Activated naive CD4-positive, alpha-beta T cell (primary cell): Measurements from ENCODE around the gene STING1.
"Not testable (repeated sequence)": the region's sequence is repeated elsewhere in the genome, so short reads cannot be mapped to it uniquely, and the experiment has no call there.

ENCODE experiments used
- DNase-seq, 4 experiments: peaks; one replicate each; lab custom pipeline; 2025; lab: John Stamatoyannopoulos, UW

Gene STING1

DNA sequence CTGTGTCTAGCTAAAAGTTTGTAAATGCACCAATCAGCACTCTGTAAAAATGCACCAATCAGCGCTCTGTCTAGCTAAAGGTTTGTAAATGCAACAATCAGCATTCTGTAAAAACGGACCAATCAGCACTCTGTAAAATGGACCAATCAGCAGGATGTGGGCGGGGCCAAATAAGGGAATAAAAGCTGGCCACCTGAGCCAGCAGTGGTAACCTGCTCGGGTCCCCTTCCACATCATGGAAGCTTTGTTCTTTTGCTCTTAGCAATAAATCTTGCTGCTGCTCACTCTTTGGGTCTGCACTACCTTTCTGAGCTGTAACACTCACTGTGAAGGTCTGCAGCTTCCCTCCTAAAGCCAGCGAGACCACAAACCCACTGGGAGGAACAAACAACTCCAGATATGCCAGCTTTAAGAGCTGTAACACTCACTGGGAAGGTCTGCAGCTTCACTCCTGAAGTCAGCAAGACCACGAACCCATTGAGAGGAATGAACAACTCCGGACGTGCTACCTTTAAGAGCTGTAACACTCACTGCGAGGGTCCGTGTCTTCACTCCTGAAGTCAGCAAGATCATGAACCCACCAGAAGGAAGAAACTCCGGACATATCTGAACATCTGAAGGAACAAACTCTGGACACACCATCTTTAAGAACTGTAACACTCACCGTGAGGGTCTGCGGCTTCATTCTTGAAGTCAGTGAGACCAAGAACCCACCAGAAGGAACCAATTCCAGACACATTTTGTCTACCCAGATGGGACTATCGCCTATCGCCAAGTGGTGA is 20.7 kb upstream of the STING1 start:
- not testable (repeated sequence) for DNase-seq

DNA sequence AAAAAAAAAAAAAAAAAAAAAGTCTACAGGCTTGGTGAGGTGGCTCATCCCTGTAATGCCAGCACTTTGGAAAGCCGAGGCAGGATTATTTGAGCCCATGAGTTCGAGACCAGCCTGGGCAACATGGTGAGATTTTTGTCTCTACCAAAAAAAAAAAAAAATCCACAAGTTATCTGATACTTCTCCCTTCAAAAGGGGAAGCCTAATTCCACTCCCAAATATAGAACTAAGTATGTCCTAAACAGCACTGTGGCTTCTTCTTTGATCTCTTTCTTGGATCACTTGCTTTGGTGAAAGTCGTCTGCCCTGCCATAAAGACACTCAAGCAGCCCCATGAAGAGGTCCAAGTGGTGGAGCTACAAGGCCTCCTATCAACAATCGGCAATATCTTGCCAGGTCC is 18.8 kb upstream of the STING1 start:
- DNase-seq = no peak

DNA sequence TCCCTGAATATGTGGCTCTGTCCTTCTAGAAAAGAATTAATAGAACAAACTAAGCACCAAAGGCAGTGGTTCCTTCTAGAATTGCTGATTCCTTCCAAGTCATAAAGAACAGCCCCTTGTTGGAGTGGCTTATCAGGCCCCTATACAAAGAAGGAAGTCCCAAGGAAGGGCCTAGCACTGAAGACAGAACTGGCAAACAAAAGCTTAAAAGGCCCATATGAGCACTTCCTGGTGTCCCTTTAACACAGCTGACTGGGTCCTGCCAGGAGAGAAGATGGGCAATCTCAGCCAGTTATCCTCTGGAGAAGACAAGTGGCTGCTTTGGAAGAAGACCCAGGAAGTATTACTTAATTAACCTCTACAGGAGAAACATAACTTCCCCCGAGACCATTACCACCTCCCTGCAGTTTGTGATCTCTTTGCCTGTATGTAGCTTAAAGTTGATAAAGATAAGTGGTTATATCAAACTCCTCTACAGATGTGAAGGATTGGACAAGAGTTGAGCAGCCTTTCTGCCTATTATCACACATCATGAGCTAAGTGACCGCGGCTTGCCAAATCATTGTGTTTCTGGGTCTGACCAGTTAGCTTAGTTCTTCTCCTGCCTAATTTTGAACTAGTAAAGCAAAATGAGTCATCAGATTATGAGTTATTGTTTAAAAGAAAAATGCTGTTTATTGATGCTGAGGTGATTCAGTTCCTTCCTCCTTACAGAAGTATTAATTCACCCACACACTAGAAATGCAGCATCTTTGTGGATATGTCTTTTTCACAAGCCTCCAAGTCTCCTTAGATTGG is 13.3 kb upstream of the STING1 start:
- no peak for DNase-seq

DNA sequence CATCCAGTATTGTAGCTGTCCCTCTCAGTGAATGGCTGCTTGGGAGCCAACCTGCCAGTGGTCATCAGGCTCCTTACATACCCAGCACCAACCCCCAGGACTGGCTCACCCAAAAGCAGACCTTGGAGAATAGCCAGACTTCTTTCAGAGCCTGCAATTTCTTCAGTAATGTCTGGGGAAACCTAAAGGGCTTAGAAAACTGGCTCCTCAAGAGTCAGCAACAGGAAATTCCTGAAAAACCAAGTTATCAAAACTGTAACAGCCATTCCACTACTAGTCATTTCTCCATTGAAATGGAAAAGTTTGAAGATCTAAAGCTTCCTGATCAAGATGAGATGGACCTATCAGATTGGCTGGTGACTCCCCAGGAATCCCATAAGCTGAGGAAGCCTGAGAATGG is 12.3 kb upstream of the STING1 start:
- DNase-seq = no peak

DNA sequence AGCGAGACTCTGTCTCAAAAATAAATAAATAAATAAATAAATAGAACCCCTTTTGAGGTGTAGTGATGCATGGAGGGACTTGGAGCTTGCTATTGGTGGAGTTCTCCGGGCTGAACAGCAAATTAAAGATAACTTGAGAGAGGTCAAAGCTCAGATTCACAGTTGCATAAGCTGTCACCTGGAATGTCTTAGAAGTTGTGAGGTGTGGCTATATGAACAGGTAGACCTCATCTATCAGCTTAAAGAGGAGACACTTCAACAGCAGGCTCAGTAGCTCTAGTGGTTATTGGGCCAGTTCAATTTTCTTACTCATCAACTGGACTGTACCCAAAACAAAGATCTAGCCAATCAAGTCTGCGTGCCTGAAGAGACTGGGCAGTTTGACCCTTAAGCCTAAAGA is 11.7 kb upstream of the STING1 start:
- DNase-seq = no peak

DNA sequence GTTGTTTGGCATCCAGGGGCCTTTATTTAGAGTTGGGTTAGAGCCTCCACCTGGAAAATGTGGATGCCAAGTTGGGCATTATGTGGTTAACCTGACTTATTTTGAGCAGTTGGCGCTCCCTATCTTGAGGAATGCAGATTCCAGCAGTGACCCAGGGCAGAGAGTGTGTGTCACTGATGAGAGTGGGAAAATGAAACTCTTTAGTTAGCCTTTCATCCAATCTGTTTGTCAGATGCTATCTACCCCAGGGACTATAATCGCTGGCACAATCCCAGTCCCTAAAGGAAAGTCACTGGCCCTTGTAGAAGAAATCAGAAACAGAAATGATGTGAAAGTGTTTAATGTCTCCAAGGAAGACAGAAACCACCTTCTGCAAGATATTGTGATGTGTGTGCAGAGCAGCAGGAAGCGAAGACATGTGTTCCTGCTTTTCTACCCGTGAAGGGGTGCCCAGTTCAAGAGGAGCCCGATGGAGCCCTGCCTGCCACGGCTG is 10.2 kb upstream of the STING1 start:
- no peak for DNase-seq

DNA sequence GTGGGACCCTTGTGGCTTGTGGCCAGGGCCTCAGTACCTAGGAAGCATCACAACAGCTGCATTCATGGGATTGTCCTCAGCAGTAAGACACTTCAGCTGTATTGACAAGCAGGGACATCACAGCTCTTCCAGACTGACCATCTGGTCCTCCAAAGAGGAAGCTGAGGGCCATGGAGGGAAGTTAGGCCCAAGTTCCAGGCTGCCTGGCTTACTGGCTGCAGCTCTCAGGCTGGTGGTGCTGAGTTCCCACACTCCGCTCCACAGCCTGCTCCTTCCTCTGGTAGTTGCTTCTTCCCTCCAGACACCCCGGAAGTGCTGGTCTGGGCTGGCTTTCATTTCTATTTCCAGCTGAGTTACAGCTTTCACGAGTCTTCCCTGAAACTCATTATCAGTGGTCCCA is 5.7 kb upstream of the STING1 start:
- no peak for DNase-seq

DNA sequence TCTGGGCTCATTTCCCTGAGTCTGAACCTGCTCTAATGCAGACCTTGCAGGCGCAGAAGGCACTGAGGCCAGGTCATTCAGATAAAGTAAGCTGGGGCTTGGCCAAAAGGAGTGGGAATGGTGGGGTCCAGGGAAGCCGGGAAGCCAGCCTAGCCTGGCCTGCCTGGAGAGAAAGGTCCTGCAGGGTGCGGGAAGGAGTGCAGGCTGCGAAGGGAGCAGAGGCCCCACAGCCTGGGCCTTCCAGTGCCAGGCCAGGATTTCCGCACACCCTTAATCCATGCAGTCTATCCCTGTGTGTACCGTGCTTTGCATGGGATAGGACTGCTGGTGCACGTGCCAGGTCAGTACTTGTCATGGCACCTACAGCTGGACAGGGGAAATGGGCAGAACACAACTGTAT is 3.6 kb upstream of the STING1 start:
- no peak for DNase-seq

DNA sequence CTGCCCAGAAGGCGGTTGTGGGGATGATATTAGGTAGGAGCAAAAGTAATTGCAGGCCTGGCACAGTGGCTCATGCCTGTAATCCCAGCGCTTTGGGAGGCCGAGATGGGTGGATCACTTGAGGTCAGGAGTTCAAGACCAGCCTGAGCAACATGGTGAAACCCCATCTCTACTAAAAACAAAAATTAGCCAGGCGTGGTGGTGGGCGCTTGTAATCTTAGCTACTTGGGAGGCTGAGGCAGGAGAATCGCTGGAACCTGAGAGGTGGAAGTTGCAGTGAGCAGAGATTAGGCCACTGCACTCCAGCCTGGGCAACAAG is 291 bp upstream of the STING1 start:
- DNase-seq = not testable (repeated sequence)

DNA sequence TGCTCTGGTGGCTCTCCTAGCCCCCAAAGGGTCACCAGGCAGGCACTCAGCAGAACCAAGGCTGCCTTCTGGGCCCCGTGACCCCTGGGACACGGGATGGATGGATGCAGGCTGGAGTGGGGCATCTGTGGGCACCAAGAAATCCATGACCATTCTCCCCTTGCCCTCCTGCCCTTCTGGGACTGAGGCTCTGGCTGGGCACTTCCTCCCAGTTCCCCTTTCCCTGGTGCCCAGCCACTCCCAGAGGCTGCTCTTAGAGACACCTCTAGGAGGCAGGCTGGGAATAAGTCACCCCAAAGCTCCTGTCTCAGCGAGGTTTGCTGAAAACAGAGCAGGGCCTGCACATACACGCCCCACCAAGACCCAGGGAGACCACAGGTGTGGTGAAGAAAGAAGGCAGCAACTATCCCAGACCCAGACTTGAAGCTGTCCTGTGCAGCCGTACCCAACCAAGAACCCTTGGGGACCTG is 943 bp downstream of the STING1 start:
- no peak for DNase-seq

DNA sequence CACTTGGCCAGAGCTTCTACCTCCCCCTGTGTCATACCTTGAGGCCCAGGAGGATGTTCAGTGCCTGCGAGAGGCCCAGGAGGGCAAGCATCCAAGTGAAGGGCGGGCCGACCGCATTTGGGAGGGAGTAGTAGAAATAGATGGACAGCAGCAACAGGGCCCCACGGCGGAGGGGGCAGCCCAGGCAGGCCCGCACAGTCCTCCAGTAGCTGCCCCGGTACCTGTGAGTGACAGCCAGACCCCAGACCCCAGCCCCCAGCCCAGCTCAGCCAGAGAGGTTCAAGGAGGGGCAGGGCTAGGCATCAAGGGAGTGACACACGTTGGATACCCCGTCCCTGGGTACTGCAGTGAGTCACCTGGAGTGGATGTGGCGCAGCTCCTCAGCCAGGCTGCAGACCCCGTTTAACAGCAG is 1.4 kb downstream of the STING1 start:
- peak in 1 of 4 experiments; percentile 18 for DNase-seq

DNA sequence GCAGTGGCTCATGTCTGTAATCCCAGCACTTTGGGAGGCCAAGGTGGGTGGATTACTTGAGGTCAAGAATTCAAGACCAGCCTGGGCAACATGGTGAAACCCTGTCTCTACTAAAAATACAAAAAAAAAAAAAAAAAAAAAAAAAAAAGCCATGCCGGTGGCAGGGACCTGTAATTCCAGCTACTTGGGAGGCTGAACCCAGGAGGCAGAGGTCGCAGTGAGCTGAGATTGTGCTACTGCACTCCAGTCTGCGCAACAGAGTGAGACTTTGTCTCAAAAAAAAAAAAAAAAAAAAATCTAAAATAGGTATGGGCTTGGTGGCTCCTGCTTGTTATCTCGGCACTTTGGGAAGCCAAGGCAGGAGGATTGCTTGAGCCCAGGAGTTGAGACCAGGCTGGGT is 2.8 kb downstream of the STING1 start:
- DNase-seq = not testable (repeated sequence)

DNA sequence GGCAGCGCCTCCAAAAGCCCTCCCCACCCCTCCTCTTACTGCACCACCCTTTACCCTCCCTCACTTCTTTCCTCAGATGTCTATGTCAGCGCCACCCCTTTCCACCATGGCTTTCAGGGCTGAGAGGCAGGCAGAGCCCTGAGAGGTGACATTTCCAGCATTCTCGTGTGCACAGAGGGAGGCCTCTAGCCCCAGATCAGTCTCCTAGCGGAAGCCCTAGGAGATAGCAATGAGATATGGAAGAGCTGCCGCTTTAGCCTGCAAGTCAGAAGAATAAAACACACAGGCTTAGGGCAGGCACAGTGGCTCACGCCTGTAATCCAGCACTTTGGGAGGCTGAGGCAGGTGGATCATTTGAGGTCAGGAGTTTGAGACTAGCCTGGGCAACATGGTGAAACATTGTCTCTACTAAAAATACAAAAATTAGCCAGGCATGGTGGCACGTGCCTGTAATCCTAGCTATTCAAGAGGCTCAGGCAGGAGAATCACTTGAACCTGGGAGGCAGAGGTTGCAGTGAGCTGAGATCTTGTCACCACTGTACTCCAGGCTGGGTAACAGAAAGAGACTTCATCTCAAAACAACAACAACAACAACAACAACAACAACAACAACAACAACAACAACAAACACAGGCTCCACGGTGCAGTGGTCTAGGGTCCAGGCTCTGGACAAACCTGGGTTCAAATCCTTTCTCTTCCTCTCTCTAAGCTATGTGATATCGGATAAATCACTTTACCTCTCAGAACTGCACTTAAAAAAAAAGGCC is 3.7 kb downstream of the STING1 start:
- DNase-seq = not testable (repeated sequence)

DNA sequence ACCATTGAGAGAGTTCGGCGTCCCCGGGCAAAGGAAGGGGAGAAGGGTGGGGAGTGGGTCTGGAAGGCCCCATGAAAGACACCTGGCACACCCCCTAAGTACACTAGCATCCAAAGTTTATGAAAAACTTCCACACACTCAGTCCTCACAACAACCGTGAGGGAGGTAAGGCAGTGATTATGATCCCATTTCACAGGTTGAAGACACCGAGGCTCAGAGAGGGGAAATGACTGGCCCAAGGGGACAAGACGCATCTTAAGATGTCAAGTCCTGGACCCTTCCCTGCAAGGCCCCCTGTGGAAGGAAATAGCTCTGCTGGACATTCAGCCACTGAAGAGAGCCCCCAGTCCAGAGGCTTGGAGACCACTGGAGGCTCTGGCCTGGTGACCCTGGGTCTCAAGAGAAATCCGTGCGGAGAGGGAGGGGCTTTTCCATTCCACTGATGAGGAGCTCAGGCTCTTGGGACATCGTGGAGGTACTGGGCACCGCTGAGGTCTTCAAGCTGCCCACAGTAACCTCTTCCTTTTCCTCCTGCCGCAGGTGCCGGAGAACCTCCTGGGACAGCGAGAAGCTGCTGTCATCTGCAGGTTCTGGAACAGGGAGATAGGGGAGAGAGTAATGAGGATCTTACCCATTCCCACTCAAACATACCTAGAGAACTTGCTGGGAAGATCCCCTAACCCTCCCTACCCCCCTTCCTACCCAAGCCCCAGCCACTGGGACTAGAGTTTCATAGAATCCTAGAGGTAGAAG is 6.5 kb downstream of the STING1 start:
- no peak for DNase-seq

DNA sequence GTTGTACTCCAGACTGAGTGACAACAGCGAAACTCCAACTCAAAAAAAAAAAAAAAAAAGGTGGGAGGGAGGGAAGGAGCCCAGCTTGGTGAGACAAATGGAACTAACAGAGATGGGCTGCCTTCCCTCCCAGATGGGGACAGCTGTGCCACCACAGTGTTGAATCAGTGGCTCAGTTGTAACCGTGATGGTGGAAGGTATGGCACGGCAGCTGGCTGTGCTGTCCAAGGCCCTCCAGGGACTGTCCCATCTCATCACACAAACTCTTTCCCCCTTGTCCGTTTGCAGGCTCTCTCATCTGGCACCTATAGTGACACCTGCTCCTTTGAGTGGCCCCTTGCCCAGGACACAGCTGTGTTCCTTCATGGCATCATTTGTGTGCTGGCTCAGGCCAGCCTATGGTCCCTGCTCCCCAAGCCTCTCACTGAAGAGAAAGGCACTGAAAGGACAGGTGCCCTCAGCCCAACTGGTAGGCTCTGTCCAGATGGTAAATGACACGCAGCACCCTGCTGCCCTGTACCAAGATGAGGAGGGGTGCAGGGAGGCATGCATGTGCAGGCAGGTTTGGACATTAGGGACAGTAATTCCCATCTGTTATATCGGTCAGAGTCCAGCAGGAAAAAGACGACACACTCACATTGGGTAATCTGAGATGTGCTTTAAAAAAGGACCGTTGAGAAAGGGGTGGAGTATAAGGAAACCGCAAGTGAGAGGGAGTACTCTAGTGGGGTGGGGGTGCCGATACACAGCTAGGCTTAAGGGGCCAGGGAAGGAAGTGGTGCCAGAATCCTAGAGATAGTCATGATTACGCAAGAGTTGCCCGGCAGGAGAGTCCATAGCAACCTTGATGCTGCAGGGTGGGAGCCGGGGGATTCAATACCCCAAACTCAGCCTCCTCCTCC is 7.4 kb downstream of the STING1 start:
- no peak for DNase-seq

DNA sequence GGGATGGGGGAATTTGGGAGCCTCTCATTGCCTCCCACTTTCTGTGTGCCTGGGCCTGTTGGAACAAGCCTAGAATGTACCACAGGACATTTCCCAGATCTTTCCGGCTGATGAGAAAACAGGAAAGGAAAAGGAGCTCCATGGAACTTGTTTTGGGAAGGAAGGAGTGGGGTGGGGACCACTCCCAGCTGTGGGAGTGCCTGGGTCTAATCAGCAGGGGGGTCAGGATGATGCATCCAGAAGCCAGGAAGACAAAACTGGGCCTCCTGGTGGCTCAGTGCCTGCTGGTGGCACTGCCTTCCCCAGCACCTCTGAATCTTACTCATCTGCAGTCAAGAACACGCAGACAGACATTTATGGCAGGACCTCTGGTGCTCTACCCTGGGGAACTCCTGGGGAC is 9.0 kb downstream of the STING1 start:
- DNase-seq = no peak

DNA sequence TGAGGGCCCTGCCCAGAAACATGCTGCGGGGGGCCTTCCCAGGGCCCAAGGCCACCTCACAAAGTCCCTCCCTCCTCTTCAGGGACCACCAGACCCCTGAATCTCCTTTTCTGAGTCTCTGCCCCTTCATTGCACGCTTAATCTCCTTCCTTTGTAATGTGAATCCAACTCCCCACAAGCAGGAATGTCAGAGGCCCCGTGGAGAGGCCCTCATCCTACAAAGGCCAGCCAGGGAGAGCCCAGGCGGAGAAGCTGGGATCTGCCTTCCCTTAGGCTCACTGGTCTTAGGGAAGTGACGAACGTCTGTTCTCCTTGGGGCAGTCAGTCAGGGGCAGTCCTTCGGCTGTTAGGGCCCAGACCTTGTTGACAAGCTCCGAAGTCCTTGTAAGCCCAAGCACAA is 9.5 kb downstream of the STING1 start:
- DNase-seq = no peak

DNA sequence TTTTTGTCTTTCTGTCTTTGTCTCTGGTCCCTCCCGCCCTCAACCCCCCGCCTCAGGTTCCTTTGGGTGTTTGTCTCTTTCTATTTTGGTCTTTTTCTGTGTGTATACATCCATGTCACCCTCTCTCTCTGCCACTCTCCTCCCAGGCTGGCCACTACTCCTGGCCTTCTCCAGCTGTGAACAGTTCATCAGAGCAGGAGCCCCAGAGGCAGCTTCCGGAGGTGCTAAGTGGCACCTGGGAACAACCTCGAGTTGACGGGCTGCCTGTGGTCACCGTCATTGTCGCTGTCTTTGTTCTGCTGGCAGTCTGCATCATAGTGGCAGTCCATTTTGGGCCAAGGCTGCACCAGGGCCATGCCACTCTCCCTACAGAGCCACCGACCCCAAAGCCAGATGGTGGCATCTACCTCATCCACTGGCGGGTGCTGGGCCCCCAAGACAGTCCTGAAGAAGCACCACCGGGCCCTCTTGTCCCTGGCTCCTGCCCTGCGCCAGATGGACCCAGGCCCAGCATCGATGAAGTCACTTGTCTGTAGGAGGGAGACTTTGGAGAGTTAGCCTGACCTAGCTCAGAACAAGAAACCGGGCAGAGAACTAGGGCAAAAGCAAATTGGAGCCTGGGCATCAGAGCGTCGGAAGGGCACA is 10.1 kb downstream of the STING1 start:
- DNase-seq = peak in 1 of 4 experiments; percentile 12

DNA sequence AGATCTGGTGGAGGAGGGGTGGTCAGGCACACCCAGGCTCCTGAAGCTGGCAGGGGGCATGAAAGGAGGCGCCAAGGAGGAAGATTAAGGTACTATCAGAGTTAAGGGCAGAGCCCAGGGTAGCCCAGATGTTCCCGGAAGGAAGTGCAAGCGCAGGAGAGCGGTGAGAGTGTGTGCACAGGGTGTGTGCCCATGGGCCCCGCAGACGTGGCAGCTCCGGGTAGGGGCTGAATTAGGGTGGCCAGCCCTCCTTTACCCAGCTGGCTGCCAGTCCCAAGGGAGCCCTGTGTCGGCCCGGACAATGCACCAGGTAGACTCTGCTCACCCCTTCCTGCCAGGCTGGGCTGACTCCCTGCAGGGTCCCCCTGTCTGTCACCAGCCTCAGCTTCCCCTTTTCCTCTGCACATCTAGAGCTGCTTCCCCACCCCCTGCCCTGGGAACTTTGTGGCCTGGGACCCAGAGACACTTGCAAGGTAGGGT is 11.7 kb downstream of the STING1 start, which contains the start of gene SMIM33:
Gene SMIM33, plus strand, starts transcription at position 184 of the 480 bp plus-strand sequence. Its CDS starts 118 bp downstream, at position 302.
- DNase-seq = peak in 1 of 4 experiments; percentile 25

DNA sequence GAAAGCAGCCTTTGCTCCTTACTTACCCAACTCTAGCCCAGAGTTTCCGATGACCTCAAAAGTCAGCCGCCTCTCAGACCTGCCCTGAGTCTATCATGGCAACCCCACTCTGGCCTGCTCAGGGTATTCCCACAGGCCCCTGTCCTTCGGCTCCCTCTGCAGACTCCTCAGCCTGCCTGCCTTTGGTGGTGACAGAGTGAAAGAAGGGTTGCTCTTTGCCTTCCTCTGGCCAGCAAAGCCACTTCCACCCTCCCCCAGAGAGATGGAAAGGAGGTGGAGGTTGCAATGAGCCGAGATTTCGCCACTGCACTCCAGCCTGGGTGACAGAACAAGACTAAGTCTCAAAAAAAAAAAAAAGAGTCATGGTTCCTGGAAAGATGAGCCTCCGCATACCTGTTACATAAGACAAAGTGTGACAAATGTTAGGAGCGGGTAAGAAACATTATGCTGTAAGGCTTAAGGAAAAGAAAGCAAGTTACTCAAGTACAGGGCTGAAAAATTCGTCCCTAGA is 14.1 kb downstream of the STING1 start:
- DNase-seq = no peak
